ENCODE measurements around the gene PDPN.

The PDPN gene

DNA sequence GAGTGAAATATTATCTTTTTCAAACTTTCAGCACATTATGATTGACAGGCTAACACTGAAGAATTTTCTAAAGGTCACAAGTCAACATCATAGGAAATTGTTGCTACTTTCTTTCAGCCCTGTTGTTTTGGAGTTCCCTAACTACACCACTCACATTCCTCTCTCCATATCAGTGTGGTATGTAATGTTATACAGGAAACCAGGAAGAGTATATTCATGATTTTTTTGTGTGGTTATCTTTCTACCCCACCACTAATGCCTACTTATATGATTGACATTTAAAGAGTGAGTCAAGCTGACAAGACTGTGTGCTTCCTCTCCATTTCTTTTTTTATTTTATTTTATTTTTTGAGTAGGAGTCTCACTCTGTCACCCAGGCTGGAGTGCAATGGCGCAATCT, 68.6 kb downstream of the PDPN start:
- Histone ChIP-seq H3K4me1 (ENCODE audit: control insufficient read depth, insufficient read depth, low read length) (no peaks in the 10 kb centered on the region), H3K27ac (ENCODE audit: extremely low read depth, low read depth, low read length) (no peak overlapping the region), H3K4me3 (ENCODE audit: low read depth, low read length) (no peak overlapping the region), H3K36me3 (ENCODE audit: control insufficient read depth in 2 of 2, insufficient read depth in 1 of 2, low read length in 2 of 2) (no peaks in the 10 kb centered on the region; a peak in 1 of 3 replicates), H3K9me3 (ENCODE audit: control insufficient read depth, insufficient read depth, low read depth, low read length) (no peaks in the 10 kb centered on the region)
- ChIA-PET POLR2A (no interaction called here), CTCF (no interaction called here)
- TF ChIP-seq ZFP69B (tag by site-specific recombination; IDR thresholded peaks at IDR 0.05) (no peak), ZXDB (tag by site-specific recombination; IDR thresholded peaks at IDR 0.05) (no peak)

DNA sequence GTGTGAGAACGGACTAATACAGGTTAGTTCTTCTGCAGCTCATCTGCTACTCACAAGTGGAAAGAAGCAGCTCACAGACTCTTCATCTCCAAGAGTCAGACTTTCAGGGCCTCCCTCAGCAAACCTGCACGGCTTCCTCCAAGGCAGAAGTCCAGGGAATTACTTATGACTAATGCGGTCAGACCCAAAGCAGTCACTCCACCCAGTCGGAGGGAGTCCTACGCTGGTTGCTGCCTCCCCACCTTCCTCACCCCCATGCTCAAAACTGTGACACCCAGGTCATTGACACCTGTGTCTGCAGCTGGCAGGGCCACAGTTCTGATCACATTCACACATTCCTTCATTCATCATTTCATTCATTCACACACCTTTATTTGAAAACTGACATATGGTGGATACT, 77.9 kb downstream of the PDPN start:
- CTCF ChIA-PET: interaction anchor here (1.2 to 1.6 kb wide), 2 partner anchors 153 to 164 kb away, joined by 3 to 7 read pairs; no protein-coding TSS in a partner anchor

DNA sequence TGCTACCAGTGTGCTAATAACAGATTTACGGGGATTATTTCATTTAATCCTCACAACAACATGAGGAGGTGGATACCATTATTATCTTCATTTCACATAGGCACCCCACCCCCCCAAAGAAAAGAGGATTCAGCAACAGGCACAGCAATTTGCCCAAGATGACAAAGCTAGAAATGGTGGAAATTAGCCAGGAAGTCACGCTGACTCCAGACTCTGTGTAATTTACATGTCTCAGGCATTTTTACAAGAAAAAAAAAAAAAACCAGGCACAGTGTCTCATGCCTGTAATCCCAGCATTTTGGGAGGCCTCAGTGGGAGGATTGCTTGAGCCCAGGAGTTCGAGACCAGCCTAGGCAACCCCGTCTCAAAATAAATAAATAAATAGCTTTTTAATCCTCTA, 78.9 kb downstream of the PDPN start:
- Histone ChIP-seq H3K27ac (ENCODE audit: extremely low read depth, low read depth, low read length) (no peak overlapping the region), H3K4me1 (ENCODE audit: control insufficient read depth, insufficient read depth, low read length) (no peaks in the 10 kb centered on the region), H3K9me3 (ENCODE audit: control insufficient read depth, insufficient read depth, low read depth, low read length) (no peaks in the 10 kb centered on the region), H3K4me3 (ENCODE audit: low read depth, low read length) (no peak overlapping the region), H3K36me3 (ENCODE audit: control insufficient read depth in 2 of 2, insufficient read depth in 1 of 2, low read length in 2 of 2) (no peaks in the 10 kb centered on the region)
- POLR2A ChIA-PET: interaction anchor here (0.6 kb wide), 1 partner anchor 66 kb away, joined by 3 read pairs; no protein-coding TSS in a partner anchor
- TF ChIP-seq, protein P1, sequence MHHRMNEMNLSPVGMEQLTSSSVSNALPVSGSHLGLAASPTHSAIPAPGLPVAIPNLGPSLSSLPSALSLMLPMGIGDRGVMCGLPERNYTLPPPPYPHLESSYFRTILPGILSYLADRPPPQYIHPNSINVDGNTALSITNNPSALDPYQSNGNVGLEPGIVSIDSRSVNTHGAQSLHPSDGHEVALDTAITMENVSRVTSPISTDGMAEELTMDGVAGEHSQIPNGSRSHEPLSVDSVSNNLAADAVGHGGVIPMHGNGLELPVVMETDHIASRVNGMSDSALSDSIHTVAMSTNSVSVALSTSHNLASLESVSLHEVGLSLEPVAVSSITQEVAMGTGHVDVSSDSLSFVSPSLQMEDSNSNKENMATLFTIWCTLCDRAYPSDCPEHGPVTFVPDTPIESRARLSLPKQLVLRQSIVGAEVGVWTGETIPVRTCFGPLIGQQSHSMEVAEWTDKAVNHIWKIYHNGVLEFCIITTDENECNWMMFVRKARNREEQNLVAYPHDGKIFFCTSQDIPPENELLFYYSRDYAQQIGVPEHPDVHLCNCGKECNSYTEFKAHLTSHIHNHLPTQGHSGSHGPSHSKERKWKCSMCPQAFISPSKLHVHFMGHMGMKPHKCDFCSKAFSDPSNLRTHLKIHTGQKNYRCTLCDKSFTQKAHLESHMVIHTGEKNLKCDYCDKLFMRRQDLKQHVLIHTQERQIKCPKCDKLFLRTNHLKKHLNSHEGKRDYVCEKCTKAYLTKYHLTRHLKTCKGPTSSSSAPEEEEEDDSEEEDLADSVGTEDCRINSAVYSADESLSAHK (tag by site-specific recombination; IDR thresholded peaks at IDR 0.05): no peak
- no peak for TF ChIP-seq ZNF211 (tag by site-specific recombination; IDR thresholded peaks at IDR 0.05; ENCODE audit: low read depth)
- TF ChIP-seq ZNF24 (tag by site-specific recombination; IDR thresholded peaks at IDR 0.05): no peak
- TF ChIP-seq WT1 (tag by site-specific recombination; IDR thresholded peaks at IDR 0.05): no peak
- no peak for TF ChIP-seq ZXDB (tag by site-specific recombination; IDR thresholded peaks at IDR 0.05)
- no peak for TF ChIP-seq SCRT1 (tag by site-specific recombination; IDR thresholded peaks at IDR 0.05; ENCODE audit: borderline replicate concordance)
- no peak for TF ChIP-seq ZNF792 (tag by site-specific recombination; IDR thresholded peaks at IDR 0.05)
- no peak for TF ChIP-seq ZNF19 (tag by site-specific recombination; IDR thresholded peaks at IDR 0.05; ENCODE audit: low read depth)
- TF ChIP-seq ZNF37A (tag by site-specific recombination; IDR thresholded peaks at IDR 0.05): no peak
- TF ChIP-seq REPIN1 (tag by site-specific recombination; IDR thresholded peaks at IDR 0.05; ENCODE audit: low read depth): no peak
- no peak for TF ChIP-seq HOXD13 (CRISPR knock-in tag; IDR thresholded peaks at IDR 0.05; ENCODE audit: borderline replicate concordance)
- no peak for TF ChIP-seq ZNF701 (tag by site-specific recombination; IDR thresholded peaks at IDR 0.05)
- TF ChIP-seq, protein P2, sequence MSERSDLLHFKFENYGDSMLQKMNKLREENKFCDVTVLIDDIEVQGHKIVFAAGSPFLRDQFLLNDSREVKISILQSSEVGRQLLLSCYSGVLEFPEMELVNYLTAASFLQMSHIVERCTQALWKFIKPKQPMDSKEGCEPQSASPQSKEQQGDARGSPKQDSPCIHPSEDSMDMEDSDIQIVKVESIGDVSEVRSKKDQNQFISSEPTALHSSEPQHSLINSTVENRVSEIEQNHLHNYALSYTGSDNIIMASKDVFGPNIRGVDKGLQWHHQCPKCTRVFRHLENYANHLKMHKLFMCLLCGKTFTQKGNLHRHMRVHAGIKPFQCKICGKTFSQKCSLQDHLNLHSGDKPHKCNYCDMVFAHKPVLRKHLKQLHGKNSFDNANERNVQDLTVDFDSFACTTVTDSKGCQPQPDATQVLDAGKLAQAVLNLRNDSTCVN (tag by site-specific recombination; optimal IDR thresholded peaks at IDR 0.05): no peak
- TF ChIP-seq ZNF654 (tag by site-specific recombination; IDR thresholded peaks at IDR 0.05; ENCODE audit: low read depth): no peak
- no peak for TF ChIP-seq ZNF558 (tag by site-specific recombination; IDR thresholded peaks at IDR 0.05)
- TF ChIP-seq ZNF416 (tag by site-specific recombination; IDR thresholded peaks at IDR 0.05): no peak
- TF ChIP-seq ZNF354C (tag by site-specific recombination; IDR thresholded peaks at IDR 0.05; ENCODE audit: borderline replicate concordance, low read depth): no peak
- TF ChIP-seq OSR2 (tag by site-specific recombination; IDR thresholded peaks at IDR 0.05): no peak
- TF ChIP-seq GLI4 (tag by site-specific recombination; IDR thresholded peaks at IDR 0.05): no peak
- CTCF ChIA-PET: interaction anchor here (0.6 to 1.8 kb wide), 8 partner anchors 22 to 299 kb away, joined by 3 to 7 read pairs (median 3); no protein-coding TSS in a partner anchor

More for the DNA sequence above, 77.9 kb downstream of the PDPN start:
- POLR2A ChIA-PET: no interaction called here
- TF ChIP-seq GLIS2 (tag by site-specific recombination; IDR thresholded peaks at IDR 0.05): no peak
- no peak for TF ChIP-seq ZNF624 (tag by site-specific recombination; IDR thresholded peaks at IDR 0.05)
- TF ChIP-seq, protein P3, sequence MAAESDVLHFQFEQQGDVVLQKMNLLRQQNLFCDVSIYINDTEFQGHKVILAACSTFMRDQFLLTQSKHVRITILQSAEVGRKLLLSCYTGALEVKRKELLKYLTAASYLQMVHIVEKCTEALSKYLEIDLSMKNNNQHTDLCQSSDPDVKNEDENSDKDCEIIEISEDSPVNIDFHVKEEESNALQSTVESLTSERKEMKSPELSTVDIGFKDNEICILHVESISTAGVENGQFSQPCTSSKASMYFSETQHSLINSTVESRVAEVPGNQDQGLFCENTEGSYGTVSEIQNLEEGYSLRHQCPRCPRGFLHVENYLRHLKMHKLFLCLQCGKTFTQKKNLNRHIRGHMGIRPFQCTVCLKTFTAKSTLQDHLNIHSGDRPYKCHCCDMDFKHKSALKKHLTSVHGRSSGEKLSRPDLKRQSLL (tag by site-specific recombination; IDR thresholded peaks at IDR 0.05): no peak
- TF ChIP-seq ZNF530 (tag by site-specific recombination; IDR thresholded peaks at IDR 0.05; ENCODE audit: low read depth): no peak
- no peak for TF ChIP-seq ZNF221 (tag by site-specific recombination; IDR thresholded peaks at IDR 0.05; ENCODE audit: borderline replicate concordance)
- TF ChIP-seq ZNF830 (tag by site-specific recombination; IDR thresholded peaks at IDR 0.05; ENCODE audit: low read depth): no peak
- no peak for TF ChIP-seq ZNF791 (tag by site-specific recombination; IDR thresholded peaks at IDR 0.05)
- TF ChIP-seq, protein P4, sequence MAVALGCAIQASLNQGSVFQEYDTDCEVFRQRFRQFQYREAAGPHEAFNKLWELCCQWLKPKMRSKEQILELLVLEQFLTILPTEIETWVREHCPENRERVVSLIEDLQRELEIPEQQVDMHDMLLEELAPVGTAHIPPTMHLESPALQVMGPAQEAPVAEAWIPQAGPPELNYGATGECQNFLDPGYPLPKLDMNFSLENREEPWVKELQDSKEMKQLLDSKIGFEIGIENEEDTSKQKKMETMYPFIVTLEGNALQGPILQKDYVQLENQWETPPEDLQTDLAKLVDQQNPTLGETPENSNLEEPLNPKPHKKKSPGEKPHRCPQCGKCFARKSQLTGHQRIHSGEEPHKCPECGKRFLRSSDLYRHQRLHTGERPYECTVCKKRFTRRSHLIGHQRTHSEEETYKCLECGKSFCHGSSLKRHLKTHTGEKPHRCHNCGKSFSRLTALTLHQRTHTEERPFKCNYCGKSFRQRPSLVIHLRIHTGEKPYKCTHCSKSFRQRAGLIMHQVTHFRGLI (tag by site-specific recombination; IDR thresholded peaks at IDR 0.05): no peak
- no peak for TF ChIP-seq ZNF747 (tag by site-specific recombination; IDR thresholded peaks at IDR 0.05)
- no peak for TF ChIP-seq ZNF10 (tag by site-specific recombination; IDR thresholded peaks at IDR 0.05)
- TF ChIP-seq, protein P5, sequence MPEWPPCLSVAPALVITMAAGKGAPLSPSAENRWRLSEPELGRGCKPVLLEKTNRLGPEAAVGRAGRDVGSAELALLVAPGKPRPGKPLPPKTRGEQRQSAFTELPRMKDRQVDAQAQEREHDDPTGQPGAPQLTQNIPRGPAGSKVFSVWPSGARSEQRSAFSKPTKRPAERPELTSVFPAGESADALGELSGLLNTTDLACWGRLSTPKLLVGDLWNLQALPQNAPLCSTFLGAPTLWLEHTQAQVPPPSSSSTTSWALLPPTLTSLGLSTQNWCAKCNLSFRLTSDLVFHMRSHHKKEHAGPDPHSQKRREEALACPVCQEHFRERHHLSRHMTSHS (tag by site-specific recombination; IDR thresholded peaks at IDR 0.05): no peak
- Histone ChIP-seq H3K27ac (ENCODE audit: extremely low read depth, low read depth, low read length) (no peak overlapping the region), H3K4me3 (ENCODE audit: low read depth, low read length) (no peak overlapping the region), H3K9me3 (ENCODE audit: control insufficient read depth, insufficient read depth, low read depth, low read length) (no peaks in the 10 kb centered on the region), H3K4me1 (ENCODE audit: control insufficient read depth, insufficient read depth, low read length) (no peaks in the 10 kb centered on the region), H3K36me3 (ENCODE audit: control insufficient read depth in 2 of 2, insufficient read depth in 1 of 2, low read length in 2 of 2) (no peaks in the 10 kb centered on the region)

All from HEK293 (cell line).